Osteoblast (primary cell): Measurements from ENCODE around the gene PRPF18. TPM values are rescaled to one million over a fixed set of nuclear protein-coding genes. Genes with fewer than 3 reads are reported as not detected.

Experiments
- DNase-seq: peaks from one replicate; pipeline ENCODE4 v3.0.0; 2011; ENCODE audit warnings: low spot score, mixed read lengths; ENCODE audit not compliant: insufficient read length; ENCODE audit errors: missing footprints
- H2AFZ ChIP-seq: 2 replicates; pipeline ENCODE4 v1.6.0; 2011; ENCODE audit warnings: mild to moderate bottlenecking, low read length
- H3K27ac ChIP-seq: 2 replicates; pipeline ENCODE4 v1.5.1; 2011; ENCODE audit warnings: mild to moderate bottlenecking, low read depth, low read length, moderate library complexity
- H3K27me3 ChIP-seq: 2 replicates; pipeline ENCODE4 v1.6.0; 2012; ENCODE audit warnings: mild to moderate bottlenecking, control low read depth, inconsistent platforms, low read length, moderate library complexity; ENCODE audit not compliant: insufficient read depth
- H3K36me3 ChIP-seq: 2 replicates; pipeline ENCODE4 v1.5.1; 2011; ENCODE audit warnings: mild to moderate bottlenecking, low read length, control low read depth, moderate library complexity; ENCODE audit not compliant: insufficient read depth
- H3K4me1 ChIP-seq: 2 replicates; pipeline ENCODE4 v1.5.1; 2011; ENCODE audit warnings: mild to moderate bottlenecking, low read length, control low read depth, moderate library complexity; ENCODE audit not compliant: insufficient read depth
- H3K4me2 ChIP-seq: 2 replicates; pipeline ENCODE4 v1.6.0; 2011; ENCODE audit warnings: mild to moderate bottlenecking, low read length; ENCODE audit not compliant: insufficient read depth
- H3K4me3 ChIP-seq: fragments of 200-600 bp; sonication (generic); 3 replicates; pipeline ENCODE4 v1.5.1; 2012; ENCODE audit warnings: mild to moderate bottlenecking, low read length, inconsistent platforms; ENCODE audit not compliant: insufficient read depth
- H3K79me2 ChIP-seq: 2 replicates; pipeline ENCODE4 v1.6.0; 2012; ENCODE audit warnings: mild to moderate bottlenecking, low read length, control low read depth, inconsistent platforms; ENCODE audit not compliant: insufficient read depth
- H3K9me3 ChIP-seq: 2 replicates; pipeline ENCODE4 v1.5.1; 2011; ENCODE audit warnings: low read depth, low read length, control low read depth
- H4K20me1 ChIP-seq: 2 replicates; pipeline ENCODE4 v1.6.0; 2012; ENCODE audit warnings: mild to moderate bottlenecking, low read length, control low read depth; ENCODE audit not compliant: insufficient read depth
- total RNA-seq: library from RNA; depleted of rRNA; stranded (reverse); fragments of >200 nt; gene quantifications from 2 replicates; pipeline ENCODE4 v1.2.3, GENCODE V29; 2012
- TF ChIP-seq, protein P1 (sequence below): IDR thresholded peaks from 2 replicates; pipeline ENCODE4 v1.5.1; 2011; ENCODE audit warnings: mild to moderate bottlenecking, low read depth, low read length, moderate library complexity; ENCODE audit errors: extremely low read depth

Gene PRPF18
- total RNA-seq, 1 donor, result 39.8 TPM

- H2AFZ ChIP-seq, result no peak overlapping the region
- no peak for DNase-seq
- TF ChIP-seq, protein P1, sequence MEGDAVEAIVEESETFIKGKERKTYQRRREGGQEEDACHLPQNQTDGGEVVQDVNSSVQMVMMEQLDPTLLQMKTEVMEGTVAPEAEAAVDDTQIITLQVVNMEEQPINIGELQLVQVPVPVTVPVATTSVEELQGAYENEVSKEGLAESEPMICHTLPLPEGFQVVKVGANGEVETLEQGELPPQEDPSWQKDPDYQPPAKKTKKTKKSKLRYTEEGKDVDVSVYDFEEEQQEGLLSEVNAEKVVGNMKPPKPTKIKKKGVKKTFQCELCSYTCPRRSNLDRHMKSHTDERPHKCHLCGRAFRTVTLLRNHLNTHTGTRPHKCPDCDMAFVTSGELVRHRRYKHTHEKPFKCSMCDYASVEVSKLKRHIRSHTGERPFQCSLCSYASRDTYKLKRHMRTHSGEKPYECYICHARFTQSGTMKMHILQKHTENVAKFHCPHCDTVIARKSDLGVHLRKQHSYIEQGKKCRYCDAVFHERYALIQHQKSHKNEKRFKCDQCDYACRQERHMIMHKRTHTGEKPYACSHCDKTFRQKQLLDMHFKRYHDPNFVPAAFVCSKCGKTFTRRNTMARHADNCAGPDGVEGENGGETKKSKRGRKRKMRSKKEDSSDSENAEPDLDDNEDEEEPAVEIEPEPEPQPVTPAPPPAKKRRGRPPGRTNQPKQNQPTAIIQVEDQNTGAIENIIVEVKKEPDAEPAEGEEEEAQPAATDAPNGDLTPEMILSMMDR, result peak; percentile 58
Measured at GRCh38 chr10:13613519-13613918, 26.8 kb downstream of the PRPF18 start.

DNA sequence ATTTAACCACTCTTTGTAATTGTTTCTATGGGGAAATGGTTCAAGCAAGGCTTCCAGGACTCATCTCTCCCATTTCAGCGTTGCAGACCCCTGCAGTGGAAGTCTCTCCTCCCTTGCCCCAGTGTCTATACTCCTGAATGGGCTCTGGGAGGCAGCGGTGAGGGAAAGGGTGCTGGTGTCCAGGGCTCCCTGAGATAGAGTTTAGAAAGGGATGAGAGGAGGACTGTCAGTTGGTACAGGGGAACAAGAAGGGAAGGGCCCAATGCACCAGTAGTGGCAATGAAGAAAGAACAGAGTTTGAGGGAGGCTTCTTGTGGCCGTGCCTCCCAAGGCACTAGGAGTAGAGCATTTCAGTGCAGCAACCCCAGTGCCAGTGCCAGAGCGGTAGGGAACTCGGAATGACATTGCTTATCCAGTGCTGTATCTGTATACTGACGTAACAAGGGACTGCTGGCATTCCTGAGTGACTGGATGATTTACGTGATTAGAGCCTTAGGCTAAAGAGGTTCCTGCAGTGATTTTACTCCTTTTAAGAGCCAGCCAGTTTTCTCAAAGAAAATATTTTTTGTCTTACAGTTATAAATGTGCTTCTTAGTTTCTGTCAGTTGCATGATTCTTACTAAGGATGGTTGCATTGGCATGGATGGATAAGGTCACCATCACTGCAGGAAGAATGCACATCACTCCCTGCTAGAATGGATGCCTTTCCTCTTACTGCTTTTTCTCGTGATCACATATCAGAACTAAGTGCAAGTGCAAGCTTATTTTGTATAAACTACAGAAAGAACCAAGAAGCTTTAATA, 28.0 kb downstream of the PRPF18 start:
- DNase-seq, result peak; percentile 68
- no peaks in the 10 kb centered on the region for H4K20me1 ChIP-seq
- H2AFZ ChIP-seq, result no peak overlapping the region
- no peaks in the 10 kb centered on the region for H3K27me3 ChIP-seq
- TF ChIP-seq, protein P1, result no peak
- H3K4me3 ChIP-seq, result no peak overlapping the region
- H3K4me1 ChIP-seq, result peaks cover 16% of the 10 kb centered on the region
- no peaks in the 10 kb centered on the region for H3K79me2 ChIP-seq
- peak overlapping the region; percentile 16 for H3K27ac ChIP-seq
- no peak overlapping the region for H3K4me2 ChIP-seq
- H3K9me3 ChIP-seq, result no peaks in the 10 kb centered on the region
- H3K36me3 ChIP-seq, result peaks cover 34% of the 10 kb centered on the region

More at GRCh38 chr10:13613519-13613918, 26.8 kb downstream of the PRPF18 start:
- Histone ChIP-seq H4K20me1 (no peaks in the 10 kb centered on the region), H3K4me2 (no peak overlapping the region), H3K4me1 (peaks cover 16% of the 10 kb centered on the region), H3K27ac (no peak overlapping the region), H3K36me3 (peaks cover 38% of the 10 kb centered on the region), H3K4me3 (no peak overlapping the region), H3K27me3 (no peaks in the 10 kb centered on the region), H3K79me2 (no peaks in the 10 kb centered on the region), H3K9me3 (no peaks in the 10 kb centered on the region)

- Histone ChIP-seq H3K36me3 (peaks cover 23% of the 10 kb centered on the region), H3K4me2 (no peak overlapping the region), H3K27ac (no peak overlapping the region), H4K20me1 (no peaks in the 10 kb centered on the region), H3K79me2 (no peaks in the 10 kb centered on the region), H2AFZ (no peak overlapping the region), H3K9me3 (no peaks in the 10 kb centered on the region), H3K4me3 (no peak overlapping the region), H3K4me1 (peaks cover 16% of the 10 kb centered on the region), H3K27me3 (no peaks in the 10 kb centered on the region)
- DNase-seq, result no peak
- TF ChIP-seq, protein P1, result no peak
Measured at GRCh38 chr10:13615650-13616300, 29.0 kb downstream of the PRPF18 start.

DNA sequence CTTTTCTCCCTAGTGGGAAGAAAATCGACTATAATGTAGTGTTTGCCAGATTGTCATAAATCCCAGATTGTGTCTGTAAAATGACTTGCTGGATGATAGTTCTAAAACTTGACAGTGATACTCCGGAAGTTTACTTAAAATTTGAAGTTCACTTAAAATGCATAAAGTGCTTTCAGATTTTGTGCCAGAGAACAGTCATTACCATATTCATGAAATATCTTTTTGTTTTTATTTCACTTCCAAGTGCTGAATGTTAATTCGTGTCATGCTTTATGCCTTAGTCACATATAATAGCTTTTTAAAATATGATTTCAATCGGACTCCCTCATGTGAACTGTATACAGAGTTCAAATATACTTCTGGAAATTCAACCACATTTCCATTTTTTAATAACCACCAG, 30.4 kb downstream of the PRPF18 start:
- Histone ChIP-seq H3K27ac (peak overlapping the region; percentile 51), H3K4me1 (peaks cover 16% of the 10 kb centered on the region), H3K9me3 (no peaks in the 10 kb centered on the region), H2AFZ (no peak overlapping the region), H3K27me3 (no peaks in the 10 kb centered on the region), H3K4me2 (no peak overlapping the region), H3K79me2 (no peaks in the 10 kb centered on the region), H4K20me1 (no peaks in the 10 kb centered on the region), H3K36me3 (peaks cover 14% of the 10 kb centered on the region), H3K4me3 (no peak overlapping the region)
- no peak for DNase-seq
- TF ChIP-seq, protein P1, result no peak
